ENCODE data around the gene LSMEM2. TPM values are rescaled to one million over a fixed set of nuclear protein-coding genes. Genes with fewer than 3 reads are reported as not detected.

The LSMEM2 gene
- total and polyA plus RNA-seq, 5 experiments from 2014 or later: 0.15 to 0.21 TPM; not detected in 3

- H3K4me3 Mint-ChIP-seq: no peak overlapping the region
- peaks cover 0 to 22% (median 0%) of the 10 kb centered on the region in 3 donors for H3K36me3 Mint-ChIP-seq
- no peak for ATAC-seq
- peaks cover 5 to 15% (median 6%) of the 10 kb centered on the region in 4 donors for H3K4me1 Mint-ChIP-seq
- H3K27ac Mint-ChIP-seq: no peak overlapping the region
- H3K27me3 Mint-ChIP-seq: no peaks in the 10 kb centered on the region
- peak in 1 of 10 donors; percentile 15 for DNase-seq
- no peaks in the 10 kb centered on the region for H3K9me3 Mint-ChIP-seq
- POLR2A ChIA-PET: no interaction called here
Observed at GRCh38 chr3:50286322-50287227, 7.7 kb downstream of the LSMEM2 start.

GRCh38 chr3:50287262-50287661, 8.4 kb downstream of the LSMEM2 start:
- Mint-ChIP-seq H3K36me3 (peaks cover 0 to 22% (median 0%) of the 10 kb centered on the region in 3 donors), H3K27ac (peak overlapping the region in 1 of 10 donors; percentile 50), H3K27me3 (no peaks in the 10 kb centered on the region), H3K4me3 (no peak overlapping the region), H3K9me3 (no peaks in the 10 kb centered on the region), H3K4me1 (peaks cover 5 to 16% (median 9%) of the 10 kb centered on the region in 4 donors)
- POLR2A ChIA-PET: interaction anchor here (0.7 to 0.9 kb wide), 2 partner anchors 12 to 41 kb away, joined by 3 to 4 read pairs; partner anchors contain the start of gene TUSC2
- DNase-seq: no peak
- ATAC-seq: no peak

- ATAC-seq (no peak), DNase-seq (peak in 1 of 10 donors; percentile 15)
- H3K4me1 Mint-ChIP-seq: peaks cover 12 to 27% (median 18%) of the 10 kb centered on the region in 4 donors
- H3K36me3 Mint-ChIP-seq: peaks cover 0 to 22% (median 0%) of the 10 kb centered on the region in 3 donors
- H3K4me3 Mint-ChIP-seq: peak overlapping the region in 1 of 10 donors; percentile 10
- no peaks in the 10 kb centered on the region for H3K9me3 Mint-ChIP-seq
- no peaks in the 10 kb centered on the region for H3K27me3 Mint-ChIP-seq
- peak overlapping the region in 2 of 10 donors; percentile 3 to 40 for H3K27ac Mint-ChIP-seq
- POLR2A ChIA-PET: interaction anchor here (1.7 kb wide), 1 partner anchor 10 kb away, joined by 9 read pairs; the partner anchor contains the start of genes HYAL3 and NAA80
Observed at GRCh38 chr3:50288387-50289007, 9.6 kb downstream of the LSMEM2 start.

GRCh38 chr3:50289130-50289529, 10.2 kb downstream of the LSMEM2 start:
- Mint-ChIP-seq H3K4me3 (peak overlapping the region in 4 of 10 donors; percentile 10 to 67 (median 16)), H3K9me3 (no peaks in the 10 kb centered on the region), H3K27me3 (no peaks in the 10 kb centered on the region), H3K27ac (peak overlapping the region in 2 of 10 donors; percentile 29 to 49), H3K4me1 (peaks cover 12 to 27% (median 18%) of the 10 kb centered on the region in 4 donors), H3K36me3 (peaks cover 0 to 22% (median 0%) of the 10 kb centered on the region in 3 donors)
- POLR2A ChIA-PET: interaction anchor here (1.0 to 1.7 kb wide), 3 partner anchors 10 to 95 kb away, joined by 3 to 9 read pairs (median 3); partner anchors contain the start of genes HYAL3 and NAA80
- DNase-seq: no peak
- no peak for ATAC-seq

- ATAC-seq: no peak
- H3K27ac Mint-ChIP-seq: peak overlapping the region in 2 of 10 donors; percentile 5 to 43
- H3K9me3 Mint-ChIP-seq: no peaks in the 10 kb centered on the region
- peaks cover 0 to 22% (median 0%) of the 10 kb centered on the region in 3 donors for H3K36me3 Mint-ChIP-seq
- POLR2A ChIA-PET: interaction anchor here (1.0 to 1.3 kb wide), 2 partner anchors 9 to 47 kb away, joined by 3 to 4 read pairs; no protein-coding TSS in a partner anchor
- H3K4me3 Mint-ChIP-seq: peak overlapping the region in 5 of 10 donors; percentile 8 to 68 (median 27)
- H3K4me1 Mint-ChIP-seq: peaks cover 12 to 27% (median 18%) of the 10 kb centered on the region in 4 donors
- no peaks in the 10 kb centered on the region for H3K27me3 Mint-ChIP-seq
- DNase-seq: peak in 1 of 10 donors; percentile 15
Observed at GRCh38 chr3:50290161-50290641, 11.3 kb downstream of the LSMEM2 start.

GRCh38 chr3:50292159-50293078, 13.5 kb downstream of the LSMEM2 start, which contains the start of gene IFRD2:
Gene IFRD2 (minus strand): TSS chr3:50292429. CDS start chr3:50292274, 155 bp downstream.
- Mint-ChIP-seq H3K27me3 (no peaks in the 10 kb centered on the region), H3K4me1 (peaks cover 16 to 31% (median 18%) of the 10 kb centered on the region in 4 donors), H3K36me3 (peaks cover 0 to 25% (median 0%) of the 10 kb centered on the region in 3 donors), H3K9me3 (no peaks in the 10 kb centered on the region), H3K4me3 (peak within 1 kb of the TSS; percentile 82 to 95 (median 90)), H3K27ac (peak within 1 kb of the TSS; percentile 93 to 99 (median 98))
- ATAC-seq (peak; percentile 98 to 99), DNase-seq (peak; percentile 87 to 97 (median 94))
- POLR2A ChIA-PET: interaction anchor here (0.8 to 3.8 kb wide), 20 partner anchors 11 to 1763 kb away, joined by 3 to 26 read pairs (median 6); partner anchors contain the start of genes CYB561D2, GNAI2, HYAL1 and HYAL2

- H3K27me3 Mint-ChIP-seq: no peaks in the 10 kb centered on the region
- peak overlapping the region; percentile 43 to 99 (median 98) for H3K27ac Mint-ChIP-seq
- POLR2A ChIA-PET: interaction anchor here (0.6 to 3.8 kb wide), 11 partner anchors 10 to 1092 kb away, joined by 3 to 26 read pairs (median 8); partner anchors contain the start of genes CYB561D2, HYAL1, HYAL2 and MANF
- H3K4me3 Mint-ChIP-seq: peak overlapping the region in 9 of 10 donors; percentile 82 to 95 (median 91)
- H3K36me3 Mint-ChIP-seq: peaks cover 0 to 18% (median 0%) of the 10 kb centered on the region in 3 donors
- DNase-seq: no peak
- no peaks in the 10 kb centered on the region for H3K9me3 Mint-ChIP-seq
- H3K4me1 Mint-ChIP-seq: peaks cover 19 to 39% (median 27%) of the 10 kb centered on the region in 4 donors
- no peak for ATAC-seq
Observed at GRCh38 chr3:50293079-50293801, 14.4 kb downstream of the LSMEM2 start.

GRCh38 chr3:50294089-50294488, 15.2 kb downstream of the LSMEM2 start:
- H3K4me1 Mint-ChIP-seq: peaks cover 22 to 42% (median 33%) of the 10 kb centered on the region in 4 donors
- DNase-seq: no peak
- H3K4me3 Mint-ChIP-seq: peak overlapping the region in 1 of 10 donors; percentile 42
- peaks cover 0 to 10% (median 0%) of the 10 kb centered on the region in 3 donors for H3K36me3 Mint-ChIP-seq
- H3K27ac Mint-ChIP-seq: peak overlapping the region in 1 of 10 donors; percentile 21
- no peak for ATAC-seq
- POLR2A ChIA-PET: interaction anchor here (3.8 kb wide), 1 partner anchor 43 kb away, joined by 26 read pairs; no protein-coding TSS in a partner anchor
- H3K27me3 Mint-ChIP-seq: no peaks in the 10 kb centered on the region
- no peaks in the 10 kb centered on the region for H3K9me3 Mint-ChIP-seq

GRCh38 chr3:50294492-50295403, 15.9 kb downstream of the LSMEM2 start:
- no peak for DNase-seq

More at GRCh38 chr3:50294492-50295403, 15.9 kb downstream of the LSMEM2 start:
- peaks cover 22 to 45% (median 39%) of the 10 kb centered on the region in 4 donors for H3K4me1 Mint-ChIP-seq
- no peaks in the 10 kb centered on the region for H3K9me3 Mint-ChIP-seq
- POLR2A ChIA-PET: interaction anchor here (0.6 to 3.8 kb wide), 3 partner anchors 42 to 56 kb away, joined by 4 to 26 read pairs (median 4); partner anchors contain the start of genes CYB561D2 and NPRL2
- ATAC-seq: no peak
- peak overlapping the region in 1 of 10 donors; percentile 21 for H3K27ac Mint-ChIP-seq
- H3K27me3 Mint-ChIP-seq: no peaks in the 10 kb centered on the region
- H3K4me3 Mint-ChIP-seq: peak overlapping the region in 1 of 10 donors; percentile 42
- peaks cover 0 to 7% (median 0%) of the 10 kb centered on the region in 3 donors for H3K36me3 Mint-ChIP-seq
